Fibroblast of lung (primary cell): ENCODE measurements around the gene MANEA. TPM values are rescaled to one million over a fixed set of nuclear protein-coding genes. Genes with fewer than 3 reads are reported as not detected.

Experiments
- DNase-seq, 2 donors: peaks; one replicate each; pipeline versions ENCODE4 v3.0.0 to v3.0.0-alpha.2; 2010; ENCODE audit warnings: low read depth in 2 of 2
- H2AFZ ChIP-seq: 2 replicates; pipeline ENCODE4 v1.5.1; 2012; ENCODE audit warnings: low read length, control low read depth, inconsistent platforms
- H3K27ac ChIP-seq: 2 replicates; pipeline ENCODE4 v1.5.1; 2011; ENCODE audit warnings: low read length, control low read depth; ENCODE audit not compliant: insufficient read depth
- H3K27me3 ChIP-seq: 2 replicates; pipeline ENCODE4 v1.5.1; 2011; ENCODE audit warnings: mild to moderate bottlenecking, low read length; ENCODE audit not compliant: control insufficient read depth, insufficient read depth
- H3K36me3 ChIP-seq: 2 replicates; pipeline ENCODE4 v1.5.1; 2011; ENCODE audit warnings: low read length; ENCODE audit not compliant: control insufficient read depth, insufficient read depth
- H3K4me1 ChIP-seq: 2 replicates; pipeline ENCODE4 v1.5.1; 2011; ENCODE audit warnings: low read length; ENCODE audit not compliant: control insufficient read depth, insufficient read depth; ENCODE audit errors: extremely low read depth
- H3K4me2 ChIP-seq: 2 replicates; pipeline ENCODE4 v1.5.1; 2011; ENCODE audit warnings: low read length, control low read depth; ENCODE audit not compliant: insufficient read depth; ENCODE audit errors: extremely low read depth
- H3K4me3 ChIP-seq, 4 experiments: fragments of 200-600 bp in 1 of 4; sonication (generic) in 1 of 4; replicated peaks in 1 of 4; 2 replicates each; pipeline ENCODE4 v1.5.1; 2011 to 2016; ENCODE audit warnings: low read length in 4 of 4, low read depth in 3 of 4, mild to moderate bottlenecking in 3 of 4, control low read depth in 2 of 4, inconsistent platforms in 1 of 4, mixed read lengths in 1 of 4; ENCODE audit not compliant: insufficient read depth in 1 of 4; ENCODE audit errors: control extremely low read depth in 1 of 4
- H3K79me2 ChIP-seq: 2 replicates; pipeline ENCODE4 v1.5.1; 2012; ENCODE audit warnings: mild to moderate bottlenecking, low read length, inconsistent platforms; ENCODE audit not compliant: control insufficient read depth, insufficient read depth
- H3K9ac ChIP-seq: 2 replicates; pipeline ENCODE4 v1.5.1; 2011; ENCODE audit warnings: mild to moderate bottlenecking, low read length, control low read depth; ENCODE audit not compliant: insufficient read depth
- H3K9me3 ChIP-seq: 2 replicates; pipeline ENCODE4 v1.5.1; 2012; ENCODE audit warnings: low read depth, low read length; ENCODE audit not compliant: control insufficient read depth, insufficient read depth
- H4K20me1 ChIP-seq: 2 replicates; pipeline ENCODE4 v1.5.1; 2011; ENCODE audit warnings: low read length; ENCODE audit not compliant: control insufficient read depth, insufficient read depth; ENCODE audit errors: extremely low read depth
- CTCF ChIP-seq, 2 donors: IDR thresholded peaks in 1 of 2; conservative IDR thresholded peaks in 1 of 2; 1 replicate in 1 of 2; 2 replicates in 1 of 2; pipeline ENCODE4 v1.5.1; 2011 to 2012; ENCODE audit warnings: low read length in 2 of 2, control low read depth in 1 of 2, inconsistent platforms in 1 of 2, low read depth in 1 of 2, mild to moderate bottlenecking in 1 of 2
- EZH2 ChIP-seq: IDR thresholded peaks from 2 replicates; pipeline ENCODE4 v1.5.1; 2012; ENCODE audit warnings: low read length, control low read depth, mild to moderate bottlenecking; ENCODE audit errors: missing control alignments
- polyA minus RNA-seq: library from RNA; depleted of rRNA, polyadenylated mRNA; stranded (reverse); fragments of >200 nt; gene quantifications from 2 replicates; pipeline ENCODE4 v1.2.3, GENCODE V29; 2011; ENCODE audit warnings: low replicate concordance
- polyA plus RNA-seq, 2 donors: library from polyadenylated mRNA; depleted of rRNA in 1 of 2; stranded (reverse) in 1 of 2; unstranded in 1 of 2; fragments of >200 nt; gene quantifications; 2 replicates each; pipeline ENCODE4 v1.2.1, GENCODE V29; 2011 to 2012; ENCODE audit warnings: missing spikeins in 1 of 2
- total RNA-seq: library from RNA; depleted of rRNA; stranded (reverse); fragments of >200 nt; gene quantifications from 2 replicates; pipeline ENCODE4 v1.2.1, GENCODE V29; 2014

Gene MANEA
- total RNA-seq (7.7 and 10.9 TPM in 2 replicates), polyA plus RNA-seq (15.2 and 16.8 TPM in 2 replicates), polyA minus RNA-seq (0.27 TPM in 1 of 2 replicates, not detected in the other)
- 7.8 and 8.7 TPM in 2 replicates for polyA plus RNA-seq (2012)

GRCh38 chr6:95577304-95578105 lies at the start of gene MANEA:
Gene MANEA (plus strand): TSS chr6:95577535. CDS start chr6:95586440, 8,905 bp downstream.
- H3K36me3 ChIP-seq, result no peaks in the 10 kb centered on the region
- H2AFZ ChIP-seq, result peak within 1 kb of the TSS; percentile 95
- H3K79me2 ChIP-seq, result peaks cover 21% of the 10 kb centered on the region
- peak within 1 kb of the TSS; percentile 99 for H3K4me2 ChIP-seq
- peak within 1 kb of the TSS; percentile 79 for H3K9ac ChIP-seq
- H4K20me1 ChIP-seq, result no peaks in the 10 kb centered on the region
- H3K4me3 ChIP-seq, result peak within 1 kb of the TSS; percentile 41 to 93 (median 86)
- no peaks in the 10 kb centered on the region for H3K27me3 ChIP-seq
- peak; percentile 87 to 92 for DNase-seq
- TF ChIP-seq CTCF (conservative IDR thresholded peaks at IDR 0.05 in 1 of 2, IDR thresholded peaks at IDR 0.05 in 1 of 2; ENCODE audit: low read depth in 1 of 2, low read length in 2 of 2) (no peak), EZH2 (no peak)
- no peaks in the 10 kb centered on the region for H3K9me3 ChIP-seq
- H3K27ac ChIP-seq, result peak within 1 kb of the TSS; percentile 97
- peaks cover 2% of the 10 kb centered on the region for H3K4me1 ChIP-seq

- DNase-seq, result no peak
- no peaks in the 10 kb centered on the region for H4K20me1 ChIP-seq
- TF ChIP-seq CTCF (conservative IDR thresholded peaks at IDR 0.05 in 1 of 2, IDR thresholded peaks at IDR 0.05 in 1 of 2; ENCODE audit: low read depth in 1 of 2, low read length in 2 of 2) (no peak), EZH2 (no peak)
- no peaks in the 10 kb centered on the region for H3K4me1 ChIP-seq
- H3K36me3 ChIP-seq, result no peaks in the 10 kb centered on the region
- H3K27ac ChIP-seq, result no peak overlapping the region
- H3K9me3 ChIP-seq, result no peaks in the 10 kb centered on the region
- H3K4me3 ChIP-seq, result no peak overlapping the region
- H3K79me2 ChIP-seq, result no peaks in the 10 kb centered on the region
- H2AFZ ChIP-seq, result no peak overlapping the region
- H3K9ac ChIP-seq, result no peak overlapping the region
- no peak overlapping the region for H3K4me2 ChIP-seq
- no peaks in the 10 kb centered on the region for H3K27me3 ChIP-seq
Measured at GRCh38 chr6:95529762-95530161, 47.6 kb upstream of the MANEA start.

- Histone ChIP-seq H2AFZ (no peak overlapping the region), H3K4me3 (no peak overlapping the region), H3K9ac (no peak overlapping the region), H3K4me2 (no peak overlapping the region), H3K36me3 (no peaks in the 10 kb centered on the region), H3K27me3 (no peaks in the 10 kb centered on the region), H3K27ac (no peak overlapping the region), H3K4me1 (no peaks in the 10 kb centered on the region), H3K79me2 (no peaks in the 10 kb centered on the region), H4K20me1 (no peaks in the 10 kb centered on the region), H3K9me3 (no peaks in the 10 kb centered on the region)
- DNase-seq, result no peak
- no peak for TF ChIP-seq CTCF (conservative IDR thresholded peaks at IDR 0.05 in 1 of 2, IDR thresholded peaks at IDR 0.05 in 1 of 2; ENCODE audit: low read depth in 1 of 2, low read length in 2 of 2)
- no peak for TF ChIP-seq EZH2
Measured at GRCh38 chr6:95530176-95530819, 47.0 kb upstream of the MANEA start.
